A549 (cell line): ENCODE data around the gene PTP4A2. TPM values are rescaled to one million over a fixed set of nuclear protein-coding genes. Genes with fewer than 3 reads are reported as not detected.
"Not testable (repeated sequence)": the region's sequence is repeated elsewhere in the genome, so short reads cannot be mapped to it uniquely, and the experiment has no call there.

Source experiments
- ATAC-seq, 2 experiments: fragments of 200-7000 bp in 1 of 2; fragments of >200 bp in 1 of 2; cut with Nextera tagmentation in 1 of 2; cut with Tn5 transposase in 1 of 2; 3 replicates each; pipeline versions ENCODE4 v1.8.0 to v1.9.1; 2018 to 2020; ENCODE audit warnings: mild to moderate bottlenecking in 1 of 2, moderate library complexity in 1 of 2
- CTCF ChIA-PET: fragments of 300-600 bp; sonication (Branson Sonifier 250); formaldehyde crosslinking; extraction: SDS; loops from one replicate; lab custom pipeline; 2021; ENCODE audit warnings: antibody characterized with exemption, inconsistent platforms; lab: Yijun Ruan, JAX
- POLR2A ChIA-PET: fragments of 350-600 bp; formaldehyde crosslinking; extraction: SDS; loops from one replicate; lab custom pipeline; 2021; ENCODE audit warnings: antibody characterized with exemption, inconsistent platforms; lab: Yijun Ruan, JAX
- DNase-seq, 2 experiments: peaks; one replicate each; pipeline versions ENCODE4 v3.0.0 to v3.0.0-alpha.2; 2011 to 2016; ENCODE audit warnings: low read depth in 1 of 2, low spot score in 1 of 2
- FAIRE-seq: peaks from 2 replicates; lab custom pipeline; 2011; peaks lifted over from hg19 to GRCh38; lab: Jason Lieb, UNC
- H3K27ac ChIP-seq, 2 experiments: fragments of >200 bp; sonication (Bioruptor Twin); formaldehyde crosslinking; 3 replicates each; pipeline ENCODE4 v1.5.1; 2016 to 2017
- H3K4me1 ChIP-seq: fragments of >200 bp; sonication (Bioruptor Twin); formaldehyde crosslinking; 3 replicates; pipeline ENCODE4 v1.6.1; 2016
- H3K4me2 ChIP-seq: fragments of >200 bp; sonication (Bioruptor Twin); formaldehyde crosslinking; 3 replicates; pipeline ENCODE4 v1.6.1; 2016
- H3K4me3 ChIP-seq: fragments of >200 bp; sonication (Bioruptor Twin); formaldehyde crosslinking; 3 replicates; pipeline ENCODE4 v1.5.1; 2016
- H3K9me3 ChIP-seq: fragments of >200 bp; sonication (Bioruptor Twin); formaldehyde crosslinking; 3 replicates; pipeline ENCODE4 v1.6.1; 2016
- ATOH8 ChIP-seq: fragments of 250-450 bp; sonication (Bioruptor Pico); IDR thresholded peaks from 2 replicates; pipeline ENCODE4 v1.5.0; 2020; ENCODE audit warnings: low read depth, mild to moderate bottlenecking, moderate library complexity
- BCL3 ChIP-seq: fragments of >200 bp; sonication (Bioruptor Twin); formaldehyde crosslinking; IDR thresholded peaks from 3 replicates; pipeline ENCODE4 v1.6.1; 2016
- BHLHE40 ChIP-seq: IDR thresholded peaks from 2 replicates; pipeline ENCODE4 v1.6.1; 2012; ENCODE audit warnings: low read depth, low read length, inconsistent platforms
- E2F6 ChIP-seq: IDR thresholded peaks from 2 replicates; pipeline ENCODE4 v1.6.1; 2012; ENCODE audit warnings: low read depth, borderline replicate concordance
- EHMT2 ChIP-seq: fragments of 200-600 bp; sonication (generic); IDR thresholded peaks from 2 replicates; pipeline ENCODE4 v1.6.1; 2016; ENCODE audit warnings: antibody characterized with exemption, low read depth, mild to moderate bottlenecking, moderate library complexity
- EP300 ChIP-seq, 2 experiments: fragments of >200 bp; sonication (Bioruptor Twin); formaldehyde crosslinking; IDR thresholded peaks; 2 replicates in 1 of 2; 3 replicates in 1 of 2; pipeline ENCODE4 v1.6.1; 2016 to 2017
- FOSL2 ChIP-seq, 2 experiments: fragments of 450-650 bp in 1 of 2; fragments of >200 bp in 1 of 2; sonication (Bioruptor Twin) in 1 of 2; formaldehyde crosslinking; IDR thresholded peaks; 2 replicates each; pipeline versions ENCODE4 v1.5.0 to v1.6.1; 2016 to 2020; ENCODE audit warnings: mild to moderate bottlenecking in 1 of 2, moderate library complexity in 1 of 2
- GATA3 ChIP-seq: IDR thresholded peaks from 2 replicates; pipeline ENCODE4 v1.6.1; 2012; ENCODE audit warnings: borderline replicate concordance
- HDAC2 ChIP-seq: fragments of 200-600 bp; sonication (generic); IDR thresholded peaks from 2 replicates; pipeline ENCODE4 v1.6.1; 2016
- HES2 ChIP-seq: fragments of >200 bp; sonication (Bioruptor Twin); formaldehyde crosslinking; IDR thresholded peaks from 2 replicates; pipeline ENCODE4 v1.6.1; 2016
- HEYL ChIP-seq: fragments of 250-450 bp; sonication (Bioruptor Pico); IDR thresholded peaks from 2 replicates; pipeline ENCODE4 v1.8.0; 2021; ENCODE audit warnings: mild to moderate bottlenecking, moderate library complexity
- HOXA7 ChIP-seq: fragments of 250-450 bp; sonication (Bioruptor Pico); IDR thresholded peaks from 2 replicates; pipeline ENCODE4 v1.5.0; 2020; ENCODE audit warnings: mild to moderate bottlenecking, moderate library complexity
- JUN ChIP-seq, 2 experiments: fragments of >200 bp; sonication (Bioruptor Twin); formaldehyde crosslinking; IDR thresholded peaks; 2 replicates in 1 of 2; 3 replicates in 1 of 2; pipeline ENCODE4 v1.6.1; 2016 to 2017
- KDM1A ChIP-seq: fragments of 200-600 bp; sonication (generic); IDR thresholded peaks from 2 replicates; pipeline ENCODE4 v1.6.1; 2016; ENCODE audit warnings: low read depth, mild to moderate bottlenecking
- PHF8 ChIP-seq: fragments of 200-600 bp; sonication (generic); IDR thresholded peaks from 2 replicates; pipeline ENCODE4 v1.6.1; 2016; ENCODE audit warnings: low read depth, mild to moderate bottlenecking, antibody characterized with exemption, moderate library complexity, borderline replicate concordance
- POLR2AphosphoS2 ChIP-seq: conservative IDR thresholded peaks from 2 replicates; pipeline ENCODE4 v1.6.1; 2012; ENCODE audit warnings: low read length, improper control_type of control experiment, inconsistent platforms
- RCOR1 ChIP-seq: fragments of 150-350 bp; IDR thresholded peaks from 2 replicates; pipeline ENCODE4 v1.6.1; 2014; ENCODE audit warnings: antibody characterized with exemption, low read length, low read depth
- RNF2 ChIP-seq: fragments of 200-600 bp; sonication (generic); IDR thresholded peaks from 2 replicates; pipeline ENCODE4 v1.6.1; 2016; ENCODE audit warnings: low read depth, mild to moderate bottlenecking, antibody characterized with exemption, moderate library complexity, borderline replicate concordance
- ZFP36 ChIP-seq: fragments of 450-650 bp; IDR thresholded peaks from 2 replicates; pipeline ENCODE4 v1.6.1; 2014; ENCODE audit warnings: borderline replicate concordance; ENCODE audit not compliant: partially characterized antibody
- WGBS: methylation state at CpG from one replicate; pipeline ENCODE4 v1.1.6; 2017; ENCODE audit errors: missing lambda C conversion rate; 5-methylcytosine and 5-hydroxymethylcytosine counted together
- polyA plus RNA-seq, 4 experiments: library from polyadenylated mRNA; depleted of rRNA in 3 of 4; stranded (reverse); fragments of >200 nt; fragmentation: RNase III in 1 of 4; extraction: RNeasy Plus Mini Kit Qiagen cat#74134 plus additional on column Dnase treatment in 1 of 4; gene quantifications; 2 replicates in 3 of 4; 3 replicates in 1 of 4; pipeline ENCODE4 v1.2.3, GENCODE V29; 2011 to 2017

Gene PTP4A2
- polyA plus RNA-seq, 2 of the 4 experiments (the other 2 are of a cell fraction) = 234 to 563 TPM

GRCh38 chr1:31944205-31945089 lies 6.3 kb upstream of the PTP4A2 start (continued):
- TF ChIP-seq E2F6 = peak; percentile 97

- FAIRE-seq = no peak
Observed at GRCh38 chr1:31943546-31944184, 5.5 kb upstream of the PTP4A2 start.

GRCh38 chr1:31942061-31942460 lies 3.9 kb upstream of the PTP4A2 start:
- CTCF ChIA-PET = interaction anchor here (24.5 kb wide), 1 partner anchor 15 kb away, joined by 518 read pairs; no protein-coding TSS in a partner anchor

More at GRCh38 chr1:31943546-31944184, 5.5 kb upstream of the PTP4A2 start:
- ATAC-seq (no peak), DNase-seq (no peak)
- CTCF ChIA-PET = interaction anchor here (0.6 to 24.5 kb wide), 3 partner anchors 13 to 60 kb away, joined by 4 to 518 read pairs (median 4); no protein-coding TSS in a partner anchor
- no peak for TF ChIP-seq ATOH8 (CRISPR knock-in tag)
- TF ChIP-seq EHMT2 = no peak
- TF ChIP-seq EP300 (IDR thresholded peaks at IDR 0.05) = no peak
- TF ChIP-seq RNF2 = no peak
- no peak for TF ChIP-seq HDAC2
- no peak for TF ChIP-seq ZFP36
- TF ChIP-seq FOSL2 (IDR thresholded peaks at IDR 0.05) = no peak
- TF ChIP-seq FOSL2 (CRISPR knock-in tag; IDR thresholded peaks at IDR 0.05) = no peak
- 0 out of 2 replicates have a peak, but pooled peaks have one; percentile 5 for TF ChIP-seq HEYL (CRISPR knock-in tag)
- no peak for TF ChIP-seq BCL3
- POLR2A ChIA-PET = interaction anchor here (1.1 to 4.6 kb wide), 8 partner anchors 9 to 128 kb away, joined by 3 to 110 read pairs (median 6); partner anchors contain the start of genes KHDRBS1 and SPOCD1
- Histone ChIP-seq H3K4me3 (peak overlapping the region; percentile 38; the same call in 1 of the 3 replicates), H3K9me3 (no peaks in the 10 kb centered on the region), H3K4me1 (peaks cover 59% of the 10 kb centered on the region), H3K27ac (peak overlapping the region; percentile 99), H3K4me2 (peak overlapping the region; percentile 95)
- WGBS = 50% methylated on average over 3 of the region's 3 CpGs

GRCh38 chr1:31939484-31940329 lies 1.5 kb upstream of the PTP4A2 start:
- POLR2A ChIA-PET = interaction anchor here (1.3 to 3.4 kb wide), 3 partner anchors 13 to 25 kb away, joined by 6 to 40 read pairs (median 9); no protein-coding TSS in a partner anchor
- Histone ChIP-seq H3K4me3 (no peak overlapping the region), H3K27ac (peak overlapping the region; percentile 99), H3K9me3 (no peaks in the 10 kb centered on the region), H3K4me2 (peak overlapping the region; percentile 85), H3K4me1 (peaks cover 61% of the 10 kb centered on the region)
- WGBS = 7% methylated on average over 16 of the region's 16 CpGs
- CTCF ChIA-PET = interaction anchor here (0.6 to 24.5 kb wide), 15 partner anchors 13 to 274 kb away, joined by 3 to 518 read pairs (median 4); partner anchors contain the start of gene SPOCD1
- ATAC-seq (peak; percentile 63 to 79), FAIRE-seq (no peak), DNase-seq (peak; percentile 85 to 94)
- TF ChIP-seq HEYL (CRISPR knock-in tag) (no peak), BHLHE40 (no peak), EHMT2 (no peak), BCL3 (no peak), GATA3 (no peak; the same call in 1 of the 2 replicates), HOXA7 (no peak), POLR2AphosphoS2 (no peak), PHF8 (no peak), HES2 (no peak), RCOR1 (no peak), KDM1A (no peak), JUN (IDR thresholded peaks at IDR 0.05) (peak in 1 of 2 experiments; percentile 60; a peak in 1 of 5 replicates)

More at GRCh38 chr1:31942061-31942460, 3.9 kb upstream of the PTP4A2 start:
- H3K4me1 ChIP-seq = peaks cover 56% of the 10 kb centered on the region
- DNase-seq, FAIRE-seq, H3K4me3 ChIP-seq, ATAC-seq, H3K9me3 ChIP-seq: not testable (repeated sequence)
- WGBS = 68% methylated on average over 8 of the region's 8 CpGs
- H3K4me2 ChIP-seq = peak overlapping the region; percentile 95
- peak overlapping the region; percentile 99 for H3K27ac ChIP-seq
- POLR2A ChIA-PET = interaction anchor here (0.7 to 4.6 kb wide), 2 partner anchors 12 to 120 kb away, joined by 5 to 110 read pairs; no protein-coding TSS in a partner anchor
